GM21786 (cell line): ENCODE measurements around the gene AKAP3.

Experiments used
- ATAC-seq: cut with Tn5 transposase; IDR thresholded peaks from one replicate; pipeline ENCODE4 v1.9.1; 2021; ENCODE audit not compliant: unreplicated experiment

Gene AKAP3

DNA sequence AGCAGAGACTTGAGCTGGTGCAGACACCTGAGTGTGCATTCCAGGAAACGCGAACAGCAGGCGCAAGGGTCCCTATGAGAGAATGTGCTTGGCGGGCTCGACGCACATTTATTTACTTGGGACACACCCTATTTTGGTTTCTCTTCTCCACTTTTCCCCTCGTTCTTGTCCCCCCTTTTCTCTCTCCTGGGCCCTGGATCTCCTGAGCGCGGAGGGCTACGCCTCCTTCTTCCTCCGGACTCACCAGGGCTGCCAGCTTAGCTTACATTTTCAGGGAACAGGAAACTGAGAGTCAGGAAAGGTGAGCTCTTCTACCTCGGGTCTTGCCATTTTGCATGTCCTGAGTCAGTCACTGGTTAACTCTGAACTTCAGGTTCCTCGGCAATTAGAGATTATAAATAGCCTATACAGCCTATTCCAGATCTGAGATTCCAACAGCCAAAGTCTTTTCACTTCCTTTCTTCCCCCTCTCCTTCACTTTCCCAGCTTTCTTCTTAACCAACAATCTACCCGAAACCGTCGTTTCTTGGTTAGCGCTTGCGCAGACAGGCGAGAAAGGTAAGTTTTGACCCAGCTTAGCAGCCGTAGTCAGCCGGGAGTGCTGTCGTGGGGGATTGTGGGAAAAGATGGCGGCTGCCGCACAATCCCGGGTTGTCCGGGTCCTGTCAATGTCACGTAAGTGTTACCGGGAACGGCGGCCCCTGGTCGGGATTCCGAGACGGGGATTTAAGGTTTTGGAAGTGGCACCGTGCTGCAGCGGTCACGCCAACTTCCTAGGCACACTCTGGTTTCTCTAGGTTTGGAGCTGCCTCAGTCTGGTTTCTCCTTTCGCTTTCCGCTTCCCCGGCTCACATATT is at the start of gene AKAP3, which contains the start of gene NDUFA9:
TSS of gene AKAP3 (minus strand) at position 551 of the 857 bp plus-strand sequence. CDS start 10,855 bp downstream, outside the sequence.
TSS of gene NDUFA9 (plus strand) at position 614 of the 857 bp plus-strand sequence. CDS start at position 627, 13 bp downstream.
- ATAC-seq: peak; percentile 78

DNA sequence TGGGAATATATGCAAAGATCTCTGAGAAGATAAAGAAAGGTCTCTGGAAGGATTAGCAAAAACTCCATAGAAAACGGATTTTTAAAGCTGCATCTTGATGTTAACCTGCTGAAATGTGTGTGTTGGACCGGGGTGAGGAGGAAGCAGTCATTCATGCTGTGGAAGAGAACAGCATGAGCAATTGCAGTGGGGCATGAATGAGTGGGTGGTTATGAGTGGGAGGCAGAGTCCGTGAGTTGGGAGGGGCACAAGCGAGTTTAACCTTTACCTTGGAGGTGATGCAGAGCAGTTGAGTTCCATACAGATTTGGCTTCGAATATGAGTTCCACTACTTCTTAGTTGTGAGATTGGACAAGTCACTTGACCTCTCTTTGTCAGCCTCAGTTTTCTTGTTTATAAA is 41.9 kb upstream of the AKAP3 start:
- ATAC-seq: no peak

DNA sequence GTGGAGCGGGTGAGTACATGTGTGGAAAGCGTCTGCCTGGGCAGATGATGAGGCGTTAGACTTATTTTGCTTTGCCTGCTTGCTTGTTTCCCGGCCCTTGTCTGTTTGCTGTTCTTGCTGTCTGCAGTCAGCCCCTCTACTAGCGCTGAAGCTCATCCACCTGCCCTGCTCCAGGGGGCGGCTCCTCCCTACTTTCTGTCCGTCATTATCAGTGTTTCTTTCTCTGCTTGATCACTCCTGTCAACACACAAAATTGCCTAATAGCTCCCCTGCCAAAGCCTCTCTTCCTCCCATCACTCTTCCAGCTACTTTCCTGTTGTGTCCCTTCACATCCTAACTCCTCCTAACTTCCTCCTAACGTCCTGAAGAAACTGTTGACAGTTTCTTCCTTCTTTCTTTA is 36.5 kb upstream of the AKAP3 start:
- no peak for ATAC-seq

DNA sequence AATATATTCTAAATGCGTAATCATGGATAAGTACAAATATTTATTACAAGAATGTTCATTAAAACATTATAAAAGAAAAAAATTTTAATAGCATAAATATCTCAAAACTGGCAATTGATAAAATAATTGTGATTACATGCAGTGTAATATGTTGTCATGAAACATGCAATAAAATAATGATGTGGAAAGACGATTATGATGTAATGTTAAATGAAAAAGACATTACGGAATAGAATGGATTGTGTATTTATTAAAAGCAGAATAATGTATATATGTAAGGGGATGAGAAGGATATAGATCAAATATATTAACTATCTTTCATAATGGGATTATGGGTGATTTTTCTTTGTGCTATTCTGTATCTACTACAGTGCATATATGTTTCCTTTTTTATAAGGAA is 32.9 kb upstream of the AKAP3 start:
- ATAC-seq: no peak

- ATAC-seq: no peak
These were observed 30.9 kb upstream of the AKAP3 start for GRCh38 chr12:4679711-4680110.

DNA sequence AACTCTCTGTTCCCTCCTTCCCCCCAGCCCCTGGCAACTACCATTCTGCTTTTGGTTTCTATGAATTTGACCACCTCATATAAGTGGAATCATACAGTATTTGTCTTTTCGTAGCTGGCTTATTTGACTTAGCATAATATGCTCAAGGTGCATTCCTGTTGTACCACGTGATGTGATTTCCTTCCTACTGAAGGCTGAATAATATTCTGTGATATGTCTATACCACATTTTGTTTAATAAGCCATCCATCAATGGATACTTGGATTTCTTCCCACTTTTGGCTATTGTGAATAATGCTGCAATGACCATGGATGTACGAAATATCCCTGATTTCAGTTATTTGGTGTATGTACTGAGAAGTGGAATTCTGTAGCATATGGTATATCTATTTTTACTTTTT is 16.4 kb upstream of the AKAP3 start:
- no peak for ATAC-seq

DNA sequence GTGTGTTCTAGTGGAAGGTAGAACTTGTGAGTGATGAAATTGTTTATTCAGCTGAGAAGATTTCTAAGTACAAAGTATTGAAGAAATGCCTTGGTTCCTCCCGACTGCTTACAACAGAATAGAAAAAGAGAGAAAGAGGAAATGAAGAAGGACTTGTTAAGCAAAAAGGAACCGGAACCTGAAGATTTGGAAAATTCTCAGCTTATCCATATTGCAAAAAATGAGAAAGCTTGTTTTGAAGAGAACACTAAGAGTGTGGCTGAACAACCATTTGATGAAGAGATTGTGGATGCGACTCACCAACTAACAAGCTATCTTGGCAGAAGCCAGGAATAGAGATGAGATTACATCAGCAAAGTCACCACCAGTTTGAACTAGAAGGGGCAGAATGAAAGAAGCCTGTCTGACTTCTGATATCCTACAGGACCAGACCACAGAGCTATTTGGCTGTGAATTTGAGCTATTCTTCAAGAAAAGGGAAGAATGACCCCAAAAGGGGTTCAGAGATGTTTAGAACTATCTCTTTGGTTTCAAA is 15.2 kb upstream of the AKAP3 start:
- ATAC-seq: no peak

DNA sequence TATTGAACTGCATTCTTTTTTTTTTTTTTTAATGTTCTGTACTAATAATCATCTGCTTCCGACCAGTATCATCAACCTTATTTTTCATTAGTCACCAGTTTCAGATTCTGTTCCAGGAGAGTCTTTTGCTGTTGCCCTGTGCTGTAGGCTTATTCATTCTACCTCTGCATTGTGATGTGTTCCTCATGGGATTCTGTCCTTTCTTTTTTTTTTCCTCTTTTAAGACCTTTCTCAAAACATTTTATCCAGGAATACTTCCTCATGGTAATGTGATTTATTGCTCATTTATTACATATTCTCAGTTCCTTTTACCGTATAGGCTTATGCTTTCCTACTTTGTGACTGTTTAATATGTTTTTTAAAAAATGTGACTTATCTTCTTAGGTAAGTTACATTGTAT is 4.8 kb upstream of the AKAP3 start:
- no peak for ATAC-seq

- ATAC-seq: no peak
These were observed 4.4 kb upstream of the AKAP3 start for GRCh38 chr12:4653257-4653656.

GRCh38 chr12:4649358-4649661 is 459 bp upstream of the AKAP3 start:
- no peak for ATAC-seq

GRCh38 chr12:4648104-4648500 is 749 bp downstream of the AKAP3 start:
- ATAC-seq: no peak

- no peak for ATAC-seq
These were observed 3.8 kb downstream of the AKAP3 start for GRCh38 chr12:4645023-4645422.

GRCh38 chr12:4643747-4644146 is 5.1 kb downstream of the AKAP3 start:
- no peak for ATAC-seq

- no peak for ATAC-seq
These were observed 18.6 kb downstream of the AKAP3 start for GRCh38 chr12:4630262-4630661.

GRCh38 chr12:4628406-4628805 is 20.4 kb downstream of the AKAP3 start:
- no peak for ATAC-seq

- ATAC-seq: no peak
These were observed 22.3 kb downstream of the AKAP3 start for GRCh38 chr12:4626543-4626942.

DNA sequence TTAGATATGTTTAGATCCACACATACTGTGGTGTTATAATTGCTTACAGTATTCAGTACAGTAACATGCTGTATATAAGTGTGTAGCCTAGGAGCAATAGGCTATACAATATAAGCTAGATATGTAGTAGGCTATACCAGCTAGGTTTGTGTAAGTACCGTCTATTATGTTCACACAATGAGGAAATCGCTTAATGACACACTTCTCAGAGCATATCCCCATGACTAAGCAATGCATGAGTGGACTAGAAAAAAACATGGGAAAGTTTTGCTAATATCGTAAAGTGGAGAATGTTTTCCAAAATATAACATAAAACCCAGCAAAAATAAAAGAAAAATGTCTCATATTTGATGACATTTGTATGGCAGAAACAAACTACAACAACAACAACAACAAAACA is 27.3 kb downstream of the AKAP3 start:
- ATAC-seq: no peak

DNA sequence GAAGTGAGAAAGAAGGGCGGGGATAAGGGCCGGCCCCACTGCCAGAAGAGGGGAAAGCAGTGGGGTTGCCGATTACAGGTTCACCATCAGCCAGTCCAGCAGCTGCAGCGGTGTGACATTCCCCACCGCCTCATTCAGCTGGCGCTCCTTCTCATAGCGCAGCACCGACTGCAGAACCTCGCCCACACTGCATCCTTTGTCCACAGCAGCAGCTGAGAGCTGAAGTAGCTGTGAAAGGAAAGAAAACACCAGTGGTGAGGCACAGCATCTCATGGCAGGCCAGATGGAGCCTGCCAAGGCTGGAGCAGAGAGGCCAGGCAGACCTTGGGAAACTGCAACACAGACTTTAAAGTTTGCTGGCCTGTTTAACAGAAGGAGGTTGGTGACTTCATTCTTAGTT is 33.2 kb downstream of the AKAP3 start:
- ATAC-seq: no peak

DNA sequence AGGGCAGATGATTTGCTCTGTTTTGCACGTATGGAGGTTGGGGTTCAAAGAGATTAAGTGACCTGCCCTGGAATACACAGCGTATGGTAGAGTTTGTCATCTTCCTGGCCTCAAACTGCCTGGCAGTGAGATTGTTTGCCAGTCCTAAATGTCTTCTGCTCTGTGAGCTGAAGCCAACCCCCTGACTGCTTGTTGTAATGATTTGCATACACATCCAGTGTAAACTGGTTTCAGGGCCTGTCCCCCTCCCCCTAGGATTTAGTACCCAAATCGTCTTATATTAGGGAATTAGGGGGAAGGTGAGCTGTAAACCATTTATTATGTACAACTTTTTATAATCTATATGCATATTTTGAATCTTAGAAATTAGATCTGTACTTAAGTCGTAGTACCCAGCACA is 38.4 kb downstream of the AKAP3 start:
- no peak for ATAC-seq

- no peak for ATAC-seq
These were observed 39.8 kb downstream of the AKAP3 start for GRCh38 chr12:4609071-4609470.

- no peak for ATAC-seq
These were observed 41.8 kb downstream of the AKAP3 start for GRCh38 chr12:4607056-4607455.

DNA sequence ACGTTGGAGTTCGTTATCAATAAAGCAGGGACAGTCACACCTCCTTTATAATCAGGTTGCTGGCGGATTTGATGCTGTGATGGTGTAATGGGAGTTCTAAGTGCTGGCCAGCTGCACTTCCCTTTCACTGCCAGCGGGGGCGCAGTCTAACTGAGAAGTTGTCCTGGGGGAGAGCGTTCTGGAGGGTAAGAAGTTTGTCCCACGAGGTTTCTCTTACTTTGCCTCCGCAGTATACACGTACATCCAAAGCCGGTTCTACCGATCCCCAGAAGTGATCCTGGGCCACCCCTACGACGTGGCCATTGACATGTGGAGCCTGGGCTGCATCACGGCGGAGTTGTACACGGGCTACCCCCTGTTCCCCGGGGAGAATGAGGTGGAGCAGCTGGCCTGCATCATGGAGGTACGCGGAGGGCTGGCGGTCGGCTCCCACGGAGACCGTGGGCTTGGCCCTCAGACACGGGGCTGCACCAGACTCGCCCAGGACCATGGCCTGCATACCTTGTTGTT is 44.1 kb downstream of the AKAP3 start:
- ATAC-seq: peak; percentile 95

- no peak for ATAC-seq
These were observed 44.9 kb downstream of the AKAP3 start for GRCh38 chr12:4603946-4604345.
